Mesenchymal stem cell (in vitro differentiated cells and primary cell): Measurements from ENCODE around the gene MYO5B.

Experiments used
- DNase-seq: peaks from one replicate; pipeline ENCODE4 v3.0.0-alpha.2; 2013
- H2AFZ ChIP-seq: one replicate; pipeline ENCODE4 v1.6.1; 2013; ENCODE audit warnings: low read depth, mild to moderate bottlenecking, control low read depth, inconsistent platforms, low read length, moderate library complexity
- H2AK5ac ChIP-seq: 2 replicates; pipeline ENCODE4 v1.6.1; 2013; ENCODE audit warnings: low read length, moderate library complexity, mild to moderate bottlenecking, inconsistent platforms; ENCODE audit not compliant: severe bottlenecking
- H2BK120ac ChIP-seq: one replicate; pipeline ENCODE4 v1.6.1; 2013; ENCODE audit warnings: low read depth, mild to moderate bottlenecking, inconsistent platforms, low read length, moderate library complexity
- H2BK12ac ChIP-seq, 2 experiments: one replicate each; pipeline ENCODE4 v1.6.1; 2013; ENCODE audit warnings: inconsistent platforms in 2 of 2, low read length in 2 of 2, mild to moderate bottlenecking in 2 of 2, moderate library complexity in 2 of 2, control low read depth in 1 of 2
- H2BK15ac ChIP-seq: one replicate; pipeline ENCODE4 v1.6.1; 2013; ENCODE audit warnings: mild to moderate bottlenecking, low read depth, inconsistent platforms; ENCODE audit not compliant: poor library complexity, severe bottlenecking
- H2BK5ac ChIP-seq: 2 replicates; pipeline ENCODE4 v1.6.1; 2013; ENCODE audit warnings: low read depth, mild to moderate bottlenecking, low read length, control low read depth, inconsistent platforms; ENCODE audit not compliant: poor library complexity, severe bottlenecking
- H3K14ac ChIP-seq, 2 experiments: one replicate each; pipeline ENCODE4 v1.6.1; 2013; ENCODE audit warnings: inconsistent platforms in 2 of 2, low read length in 2 of 2, control low read depth in 1 of 2, mild to moderate bottlenecking in 1 of 2, moderate library complexity in 1 of 2
- H3K18ac ChIP-seq, 2 experiments: one replicate each; pipeline ENCODE4 v1.6.1; 2013; ENCODE audit warnings: inconsistent platforms in 2 of 2, low read length in 2 of 2, control low read depth in 1 of 2, low read depth in 1 of 2, mild to moderate bottlenecking in 1 of 2
- H3K23ac ChIP-seq, 2 experiments: one replicate each; pipeline ENCODE4 v1.6.1; 2013; ENCODE audit warnings: inconsistent platforms in 2 of 2, low read length in 2 of 2, mild to moderate bottlenecking in 2 of 2, moderate library complexity in 2 of 2, control low read depth in 1 of 2
- H3K27ac ChIP-seq: 2 replicates; pipeline ENCODE4 v1.5.1; 2013; ENCODE audit warnings: mild to moderate bottlenecking, moderate library complexity, low read length, control low read depth, inconsistent platforms; ENCODE audit not compliant: poor library complexity, severe bottlenecking
- H3K27me3 ChIP-seq, 2 experiments: 2 replicates each; pipeline versions ENCODE4 v1.6.1 to v1.7.0; 2013; ENCODE audit warnings: low read length in 2 of 2, mild to moderate bottlenecking in 2 of 2, moderate library complexity in 2 of 2, control low read depth in 1 of 2, inconsistent platforms in 1 of 2; ENCODE audit not compliant: control insufficient read depth in 1 of 2, insufficient read depth in 1 of 2
- H3K36me3 ChIP-seq, 2 experiments: 2 replicates each; pipeline versions ENCODE4 v1.6.1 to v1.7.0; 2013; ENCODE audit warnings: low read length in 2 of 2, control low read depth in 1 of 2, inconsistent platforms in 1 of 2, low read depth in 1 of 2, mild to moderate bottlenecking in 1 of 2; ENCODE audit not compliant: insufficient read depth in 2 of 2, control insufficient read depth in 1 of 2
- H3K4ac ChIP-seq, 2 experiments: one replicate each; pipeline ENCODE4 v1.6.1; 2013; ENCODE audit warnings: inconsistent platforms in 2 of 2, low read length in 2 of 2, mild to moderate bottlenecking in 2 of 2, moderate library complexity in 2 of 2, control low read depth in 1 of 2, low read depth in 1 of 2
- H3K4me1 ChIP-seq: 2 replicates; pipeline ENCODE4 v1.6.1; 2013; ENCODE audit warnings: low read depth, low read length, control low read depth; ENCODE audit not compliant: control insufficient read depth, insufficient read depth
- H3K4me2 ChIP-seq: 2 replicates; pipeline ENCODE4 v1.6.1; 2013; ENCODE audit warnings: low read length, mild to moderate bottlenecking, inconsistent platforms; ENCODE audit not compliant: poor library complexity, severe bottlenecking
- H3K4me3 ChIP-seq, 2 experiments: 2 replicates each; pipeline versions ENCODE4 v1.5.1 to v1.7.0; 2013; ENCODE audit warnings: low read length in 2 of 2, mild to moderate bottlenecking in 2 of 2, control low read depth in 1 of 2, low read depth in 1 of 2; ENCODE audit not compliant: insufficient read depth in 1 of 2
- H3K79me1 ChIP-seq: replicated peaks from 2 replicates; pipeline ENCODE4 v1.6.1; 2013; ENCODE audit warnings: mild to moderate bottlenecking, control low read depth, low read length, inconsistent platforms; ENCODE audit not compliant: poor library complexity, severe bottlenecking
- H3K9ac ChIP-seq: 2 replicates; pipeline ENCODE4 v1.7.0; 2013; ENCODE audit warnings: mild to moderate bottlenecking, low read length, moderate library complexity
- H3K9me3 ChIP-seq: 2 replicates; pipeline ENCODE4 v1.7.0; 2013; ENCODE audit warnings: mild to moderate bottlenecking, low read length; ENCODE audit not compliant: control insufficient read depth
- H4K8ac ChIP-seq: one replicate; pipeline ENCODE4 v1.6.1; 2013; ENCODE audit warnings: inconsistent platforms, mild to moderate bottlenecking, low read length, moderate library complexity
- H4K91ac ChIP-seq: one replicate; pipeline ENCODE4 v1.6.1; 2013; ENCODE audit warnings: mild to moderate bottlenecking, low read length, inconsistent platforms
- WGBS: methylation state at CpG from one replicate; pipeline ENCODE4 v1.1.7; 2013; ENCODE audit warnings: mixed read lengths; 5-methylcytosine and 5-hydroxymethylcytosine counted together

MYO5B gene

GRCh38 chr18:50192995-50193795 is 1.8 kb downstream of the MYO5B start:
- Histone ChIP-seq H3K4me1 (peaks cover 19% of the 10 kb centered on the region), H2BK15ac (no peak overlapping the region), H3K4me3 (no peak overlapping the region), H3K4me2 (no peak overlapping the region), H3K14ac (no peak overlapping the region), H3K27me3 (peaks cover 69 to 77% of the 10 kb centered on the region in 2 experiments), H3K23ac (no peak overlapping the region), H2BK12ac (no peak overlapping the region), H3K27ac (no peak overlapping the region), H3K79me1 (no peaks in the 10 kb centered on the region), H2AFZ (no peak overlapping the region), H2BK120ac (no peak overlapping the region), H3K36me3 (no peaks in the 10 kb centered on the region), H4K91ac (no peak overlapping the region), H3K9ac (no peak overlapping the region), H4K8ac (no peak overlapping the region), H2BK5ac (no peak overlapping the region), H3K4ac (no peak overlapping the region), H3K9me3 (no peaks in the 10 kb centered on the region), H2AK5ac (no peak overlapping the region), H3K18ac (no peak overlapping the region)
- WGBS = 14% methylated on average over 31 of the region's 31 CpGs
- DNase-seq = no peak

DNA sequence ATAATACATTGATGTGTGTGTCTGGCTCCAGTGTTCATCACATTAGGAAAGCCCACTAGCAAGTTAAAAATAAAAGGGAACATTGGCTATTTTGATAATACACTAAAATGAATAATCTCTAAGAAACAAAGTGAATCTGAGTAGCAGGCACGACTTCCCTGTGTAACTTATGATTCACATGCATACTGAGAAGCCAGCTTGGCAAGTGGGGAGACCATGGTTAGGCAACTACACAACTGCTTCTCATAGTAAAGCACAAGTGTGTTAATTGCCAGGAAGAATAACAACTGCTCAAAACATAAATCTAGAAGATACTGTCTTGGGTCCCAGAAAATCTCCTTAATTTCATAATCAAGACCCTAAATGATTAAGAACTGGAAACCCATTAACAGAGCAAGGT is 4.0 kb downstream of the MYO5B start:
- no peaks in the 10 kb centered on the region for H3K36me3 ChIP-seq
- H3K4ac ChIP-seq = no peak overlapping the region
- H3K23ac ChIP-seq = no peak overlapping the region
- no peak overlapping the region for H3K27ac ChIP-seq
- DNase-seq = no peak
- no peak overlapping the region for H2AFZ ChIP-seq
- H2BK15ac ChIP-seq = no peak overlapping the region
- H3K27me3 ChIP-seq = peaks cover 69 to 79% of the 10 kb centered on the region in 2 experiments
- no peak overlapping the region for H3K4me2 ChIP-seq
- no peaks in the 10 kb centered on the region for H3K79me1 ChIP-seq
- no peak overlapping the region for H4K8ac ChIP-seq
- H2BK120ac ChIP-seq = no peak overlapping the region
- no peak overlapping the region for H2BK5ac ChIP-seq
- no peak overlapping the region for H3K9ac ChIP-seq
- no peak overlapping the region for H4K91ac ChIP-seq
- no peak overlapping the region for H3K18ac ChIP-seq
- no peak overlapping the region for H2BK12ac ChIP-seq
- WGBS = 17% methylated on average over 1 of the region's 1 CpG
- H3K4me3 ChIP-seq = no peak overlapping the region
- H3K4me1 ChIP-seq = peaks cover 19% of the 10 kb centered on the region
- H3K9me3 ChIP-seq = no peaks in the 10 kb centered on the region
- H3K14ac ChIP-seq = no peak overlapping the region
- H2AK5ac ChIP-seq = no peak overlapping the region

DNA sequence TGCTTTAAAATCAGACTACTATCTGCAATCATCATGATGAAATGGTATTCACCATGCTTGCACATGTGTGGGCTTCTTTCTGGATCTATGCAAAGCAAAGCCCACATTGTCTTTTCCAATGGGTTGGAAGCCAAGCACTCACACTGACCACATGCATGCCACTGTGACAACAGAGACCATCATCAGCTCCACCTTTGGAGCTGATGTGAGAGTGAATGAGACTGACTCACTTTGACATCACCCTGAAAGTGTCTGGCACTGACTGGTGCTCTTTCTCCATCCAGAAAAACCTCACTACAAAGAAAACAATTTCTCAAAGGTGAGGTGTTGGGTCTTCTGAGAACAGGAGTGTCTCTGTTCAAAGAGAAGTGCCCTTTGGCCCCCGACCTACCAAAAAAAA is 4.7 kb downstream of the MYO5B start:
- no peak overlapping the region for H3K4ac ChIP-seq
- H3K27ac ChIP-seq = no peak overlapping the region
- H3K36me3 ChIP-seq = no peaks in the 10 kb centered on the region
- H3K27me3 ChIP-seq = peaks cover 62 to 72% of the 10 kb centered on the region in 2 experiments
- no peak overlapping the region for H2BK15ac ChIP-seq
- no peak overlapping the region for H2AFZ ChIP-seq
- no peak overlapping the region for H4K91ac ChIP-seq
- DNase-seq = no peak
- no peak overlapping the region for H3K4me3 ChIP-seq
- WGBS = no CpG with 5 or more reads among the region's 1 CpG
- no peaks in the 10 kb centered on the region for H3K9me3 ChIP-seq
- no peak overlapping the region for H3K9ac ChIP-seq
- H4K8ac ChIP-seq = no peak overlapping the region
- no peak overlapping the region for H2BK12ac ChIP-seq
- no peak overlapping the region for H3K4me2 ChIP-seq
- H3K23ac ChIP-seq = no peak overlapping the region
- no peak overlapping the region for H2BK120ac ChIP-seq
- no peaks in the 10 kb centered on the region for H3K79me1 ChIP-seq
- peaks cover 19% of the 10 kb centered on the region for H3K4me1 ChIP-seq
- no peak overlapping the region for H2BK5ac ChIP-seq
- no peak overlapping the region for H3K14ac ChIP-seq
- H2AK5ac ChIP-seq = no peak overlapping the region
- H3K18ac ChIP-seq = no peak overlapping the region

GRCh38 chr18:50189160-50189559 is 5.8 kb downstream of the MYO5B start:
- no peak overlapping the region for H3K18ac ChIP-seq
- no peak overlapping the region for H4K91ac ChIP-seq
- H2BK120ac ChIP-seq = no peak overlapping the region
- peaks cover 57 to 66% of the 10 kb centered on the region in 2 experiments for H3K27me3 ChIP-seq
- no peak overlapping the region for H2AK5ac ChIP-seq
- H2BK5ac ChIP-seq = no peak overlapping the region
- no peak overlapping the region for H3K4ac ChIP-seq
- peaks cover 9% of the 10 kb centered on the region for H3K4me1 ChIP-seq
- no peak overlapping the region for H3K14ac ChIP-seq
- H3K4me3 ChIP-seq = no peak overlapping the region
- H3K4me2 ChIP-seq = no peak overlapping the region
- no peak overlapping the region for H2BK15ac ChIP-seq
- H3K9ac ChIP-seq = no peak overlapping the region
- no peaks in the 10 kb centered on the region for H3K79me1 ChIP-seq
- WGBS = 78% methylated on average over 1 of the region's 1 CpG
- no peak overlapping the region for H4K8ac ChIP-seq
- H3K23ac ChIP-seq = no peak overlapping the region
- H2BK12ac ChIP-seq = no peak overlapping the region
- no peaks in the 10 kb centered on the region for H3K9me3 ChIP-seq
- no peaks in the 10 kb centered on the region for H3K36me3 ChIP-seq
- no peak for DNase-seq
- H2AFZ ChIP-seq = no peak overlapping the region
- H3K27ac ChIP-seq = no peak overlapping the region
